ENCODE data around the gene LONP2.

DNA sequence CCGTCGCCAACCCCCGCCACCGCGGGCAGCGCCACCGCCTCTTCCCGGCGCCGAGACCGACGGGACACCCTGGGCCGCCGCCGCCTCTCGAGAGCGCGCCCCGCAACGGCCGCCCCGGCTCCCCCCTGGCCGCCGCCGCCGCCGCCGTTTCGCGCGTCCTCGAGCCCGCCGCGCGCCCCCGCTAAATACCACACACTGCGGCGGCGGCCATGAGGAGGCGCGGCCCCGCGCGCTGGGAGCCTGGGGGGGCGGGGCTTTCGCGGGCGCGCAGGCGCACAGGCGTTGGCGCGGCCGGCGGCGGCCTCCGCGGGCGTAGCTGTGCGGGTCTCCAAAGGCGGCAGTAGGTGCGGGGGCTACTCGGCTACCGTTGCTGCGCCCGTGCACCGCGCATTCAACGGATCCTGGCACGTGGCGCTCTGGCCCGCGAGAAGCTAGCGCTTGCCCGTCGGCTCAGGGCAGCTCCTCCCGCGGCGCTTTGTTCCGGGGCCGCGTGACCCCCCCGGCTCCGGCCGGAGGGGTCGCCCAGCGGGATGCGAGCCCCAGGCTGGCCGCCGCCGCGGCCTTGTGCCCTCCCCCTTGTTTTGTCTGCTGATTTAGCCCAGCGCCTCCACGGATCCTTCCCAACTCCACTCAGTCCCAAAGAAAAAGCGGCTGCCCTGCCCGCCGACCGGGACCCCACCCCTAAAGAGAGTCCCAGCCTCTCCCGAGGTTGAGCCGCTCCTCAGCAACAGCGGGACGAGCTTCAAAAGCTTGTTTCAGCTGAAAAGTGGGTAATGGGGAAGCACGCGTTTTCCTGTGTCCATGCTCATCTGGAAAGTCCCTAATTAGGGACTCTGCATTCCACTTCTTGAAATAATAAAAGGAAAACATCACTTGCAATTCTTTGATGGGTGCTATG lies 141.4 kb downstream of the LONP2 start, which contains the start of gene SIAH1:
- no peak for TF ChIP-seq EZH2 (optimal IDR thresholded peaks at IDR 0.05; ENCODE audit: low read depth, low read length)
- TF ChIP-seq EZH2phosphoT487 (IDR thresholded peaks at IDR 0.05; ENCODE audit: low read length): no peak
